Neural cell (in vitro differentiated cells): ENCODE data around the gene KYNU.

Experiments used
- CTCF ChIP-seq: fragments of 450-650 bp; IDR thresholded peaks from 2 replicates; pipeline ENCODE4 v1.5.1; 2014; ENCODE audit warnings: antibody characterized with exemption, mild to moderate bottlenecking, moderate library complexity; ENCODE audit not compliant: poor library complexity, severe bottlenecking
- MXI1 ChIP-seq: fragments of 450-650 bp; conservative IDR thresholded peaks from 2 replicates; pipeline ENCODE4 v1.6.1; 2014; ENCODE audit warnings: antibody characterized with exemption, mild to moderate bottlenecking; ENCODE audit not compliant: poor library complexity, severe bottlenecking
- POLR2AphosphoS5 ChIP-seq: IDR thresholded peaks from 2 replicates; pipeline ENCODE4 v1.6.1; 2012
- RAD21 ChIP-seq: fragments of 450-650 bp; conservative IDR thresholded peaks from 2 replicates; pipeline ENCODE4 v1.6.1; 2014; ENCODE audit warnings: antibody characterized with exemption, mild to moderate bottlenecking, moderate library complexity
- TAF1 ChIP-seq: IDR thresholded peaks from 2 replicates; pipeline ENCODE4 v1.6.1; 2012; ENCODE audit warnings: low read depth
- TF ChIP-seq, protein P1 (sequence below): IDR thresholded peaks from 2 replicates; pipeline ENCODE4 v1.6.1; 2012; ENCODE audit warnings: borderline replicate concordance

- TF ChIP-seq CTCF (no peak), POLR2AphosphoS5 (no peak), TAF1 (no peak), RAD21 (no peak), MXI1 (no peak)
- TF ChIP-seq, protein P1, sequence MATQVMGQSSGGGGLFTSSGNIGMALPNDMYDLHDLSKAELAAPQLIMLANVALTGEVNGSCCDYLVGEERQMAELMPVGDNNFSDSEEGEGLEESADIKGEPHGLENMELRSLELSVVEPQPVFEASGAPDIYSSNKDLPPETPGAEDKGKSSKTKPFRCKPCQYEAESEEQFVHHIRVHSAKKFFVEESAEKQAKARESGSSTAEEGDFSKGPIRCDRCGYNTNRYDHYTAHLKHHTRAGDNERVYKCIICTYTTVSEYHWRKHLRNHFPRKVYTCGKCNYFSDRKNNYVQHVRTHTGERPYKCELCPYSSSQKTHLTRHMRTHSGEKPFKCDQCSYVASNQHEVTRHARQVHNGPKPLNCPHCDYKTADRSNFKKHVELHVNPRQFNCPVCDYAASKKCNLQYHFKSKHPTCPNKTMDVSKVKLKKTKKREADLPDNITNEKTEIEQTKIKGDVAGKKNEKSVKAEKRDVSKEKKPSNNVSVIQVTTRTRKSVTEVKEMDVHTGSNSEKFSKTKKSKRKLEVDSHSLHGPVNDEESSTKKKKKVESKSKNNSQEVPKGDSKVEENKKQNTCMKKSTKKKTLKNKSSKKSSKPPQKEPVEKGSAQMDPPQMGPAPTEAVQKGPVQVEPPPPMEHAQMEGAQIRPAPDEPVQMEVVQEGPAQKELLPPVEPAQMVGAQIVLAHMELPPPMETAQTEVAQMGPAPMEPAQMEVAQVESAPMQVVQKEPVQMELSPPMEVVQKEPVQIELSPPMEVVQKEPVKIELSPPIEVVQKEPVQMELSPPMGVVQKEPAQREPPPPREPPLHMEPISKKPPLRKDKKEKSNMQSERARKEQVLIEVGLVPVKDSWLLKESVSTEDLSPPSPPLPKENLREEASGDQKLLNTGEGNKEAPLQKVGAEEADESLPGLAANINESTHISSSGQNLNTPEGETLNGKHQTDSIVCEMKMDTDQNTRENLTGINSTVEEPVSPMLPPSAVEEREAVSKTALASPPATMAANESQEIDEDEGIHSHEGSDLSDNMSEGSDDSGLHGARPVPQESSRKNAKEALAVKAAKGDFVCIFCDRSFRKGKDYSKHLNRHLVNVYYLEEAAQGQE = no peak
Observed at GRCh38 chr2:142878031-142878678, 691 bp downstream of the KYNU start.
